Activated T-cell treated with anti-CD3 and anti-CD28 coated beads, Interleukin-2, amount 50 U/mL, for 24 hours (primary cell): ENCODE measurements around the gene LMNTD2.

Experiments
- DNase-seq: peaks from one replicate; pipeline ENCODE4 v3.0.0-alpha.2; 2020
- H3K27ac Mint-ChIP-seq: 2 replicates; pipeline ENCODE4 v1.8.0; 2020; ENCODE audit warnings: mild to moderate bottlenecking, mixed read lengths
- H3K27me3 Mint-ChIP-seq: 2 replicates; pipeline ENCODE4 v1.8.0; 2020; ENCODE audit warnings: mixed read lengths
- H3K36me3 Mint-ChIP-seq: 2 replicates; pipeline ENCODE4 v1.8.0; 2020; ENCODE audit warnings: low read depth, mixed read lengths
- H3K4me1 Mint-ChIP-seq: 2 replicates; pipeline ENCODE4 v1.8.0; 2020; ENCODE audit warnings: low read depth, mixed read lengths
- H3K4me3 Mint-ChIP-seq: 2 replicates; pipeline ENCODE4 v1.8.0; 2020; ENCODE audit warnings: mild to moderate bottlenecking, moderate library complexity, mixed read lengths
- H3K9me3 Mint-ChIP-seq: 2 replicates; pipeline ENCODE4 v1.8.0; 2020; ENCODE audit warnings: mixed read lengths

LMNTD2 gene

DNA sequence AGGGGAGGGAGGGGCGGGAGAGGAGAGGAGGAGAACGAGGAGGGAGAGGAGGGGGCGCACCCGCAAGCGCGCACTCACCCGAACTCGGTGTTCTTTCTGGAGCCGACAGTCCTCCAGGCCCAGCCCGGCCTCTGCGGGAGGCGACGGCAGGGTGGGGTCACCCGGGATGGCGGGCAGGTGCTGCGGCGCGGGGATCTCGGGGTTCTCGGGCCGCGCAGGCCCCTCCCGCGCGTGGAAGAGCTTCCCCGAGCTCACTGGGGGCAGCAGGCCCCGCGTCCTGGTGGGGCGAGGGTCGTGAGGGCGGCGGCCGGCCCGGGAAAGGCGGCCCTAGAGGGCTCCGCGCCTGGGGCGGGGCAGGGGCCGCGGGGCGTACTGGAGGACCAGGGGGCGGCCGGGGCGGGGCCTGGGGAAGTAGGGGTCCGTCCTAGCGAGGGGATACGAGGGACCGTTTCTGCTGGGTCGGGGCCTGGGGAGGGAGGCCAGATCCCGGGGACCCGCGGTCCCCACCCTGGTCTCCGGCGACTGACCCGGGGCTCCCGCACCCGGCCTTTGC is 5.2 kb downstream of the LMNTD2 start:
- Mint-ChIP-seq H3K4me3 (no peak overlapping the region), H3K27me3 (peaks cover 9% of the 10 kb centered on the region), H3K27ac (no peak overlapping the region), H3K4me1 (peaks cover 8% of the 10 kb centered on the region), H3K36me3 (no peaks in the 10 kb centered on the region), H3K9me3 (no peaks in the 10 kb centered on the region)
- no peak for DNase-seq

DNA sequence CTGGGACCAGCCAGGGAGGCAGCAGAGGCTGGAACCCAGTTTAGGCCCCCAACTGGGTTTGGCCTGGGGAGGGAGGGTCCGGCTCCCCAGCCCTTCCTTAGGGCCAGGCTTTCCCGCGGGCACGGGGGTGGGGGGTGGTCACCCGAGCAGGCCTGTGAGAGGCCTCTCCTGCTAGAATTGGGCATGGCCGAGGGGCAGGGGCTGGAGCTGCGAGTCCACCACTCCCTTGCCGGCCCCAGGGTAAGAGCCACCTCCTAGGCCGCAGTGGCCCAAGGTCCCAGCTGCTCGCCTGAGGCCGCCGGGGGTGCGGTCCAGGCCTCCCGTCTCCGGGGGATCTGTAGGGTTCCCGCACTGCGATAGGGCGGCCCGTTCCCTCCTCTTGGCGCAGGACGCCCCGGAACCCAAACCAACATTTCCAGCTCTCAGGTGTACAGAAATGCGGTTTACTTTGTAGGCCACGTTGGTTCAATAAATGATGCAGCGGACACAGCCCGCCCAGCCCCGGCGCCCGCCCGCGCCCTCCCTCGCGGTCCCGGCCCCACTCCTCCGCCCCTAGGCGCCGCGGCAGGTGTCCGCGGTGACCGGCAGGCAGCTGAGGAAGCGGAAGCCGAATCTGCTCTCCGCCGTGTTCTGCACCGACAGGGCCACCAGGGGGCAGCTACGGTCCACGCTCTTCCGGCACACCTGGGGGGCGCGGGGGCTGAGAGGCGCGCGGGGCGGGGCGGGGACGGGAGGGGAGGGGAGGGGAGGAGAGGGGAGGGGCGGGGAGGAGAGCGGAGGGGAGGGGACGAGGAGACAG is 5.9 kb downstream of the LMNTD2 start:
- Mint-ChIP-seq H3K27me3 (peaks cover 9% of the 10 kb centered on the region), H3K4me1 (peaks cover 3% of the 10 kb centered on the region), H3K4me3 (peak overlapping the region; percentile 27), H3K27ac (no peak overlapping the region), H3K36me3 (no peaks in the 10 kb centered on the region), H3K9me3 (no peaks in the 10 kb centered on the region)
- DNase-seq: peak; percentile 83

DNA sequence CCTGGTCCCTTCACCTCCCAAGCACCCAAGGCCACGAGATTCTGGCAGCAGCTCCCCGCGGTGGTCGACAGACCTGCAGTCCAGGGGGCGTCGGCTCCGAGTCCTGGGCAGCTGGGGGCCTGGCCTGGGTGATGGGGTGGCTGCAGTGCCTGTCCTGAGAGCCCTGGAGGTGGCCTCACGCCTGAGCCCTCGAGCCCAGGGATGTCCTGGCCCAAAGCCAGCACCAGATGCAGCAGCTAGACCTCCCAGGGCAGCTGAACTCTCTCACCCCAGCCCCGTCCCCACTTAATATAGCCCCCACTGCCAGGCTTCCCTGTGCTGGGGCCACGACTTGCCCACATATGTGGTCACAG is 6.6 kb downstream of the LMNTD2 start:
- H3K27me3 Mint-ChIP-seq: peaks cover 9% of the 10 kb centered on the region
- no peak overlapping the region for H3K4me3 Mint-ChIP-seq
- H3K9me3 Mint-ChIP-seq: no peaks in the 10 kb centered on the region
- no peaks in the 10 kb centered on the region for H3K36me3 Mint-ChIP-seq
- H3K27ac Mint-ChIP-seq: no peak overlapping the region
- peaks cover 3% of the 10 kb centered on the region for H3K4me1 Mint-ChIP-seq
- DNase-seq: no peak

DNA sequence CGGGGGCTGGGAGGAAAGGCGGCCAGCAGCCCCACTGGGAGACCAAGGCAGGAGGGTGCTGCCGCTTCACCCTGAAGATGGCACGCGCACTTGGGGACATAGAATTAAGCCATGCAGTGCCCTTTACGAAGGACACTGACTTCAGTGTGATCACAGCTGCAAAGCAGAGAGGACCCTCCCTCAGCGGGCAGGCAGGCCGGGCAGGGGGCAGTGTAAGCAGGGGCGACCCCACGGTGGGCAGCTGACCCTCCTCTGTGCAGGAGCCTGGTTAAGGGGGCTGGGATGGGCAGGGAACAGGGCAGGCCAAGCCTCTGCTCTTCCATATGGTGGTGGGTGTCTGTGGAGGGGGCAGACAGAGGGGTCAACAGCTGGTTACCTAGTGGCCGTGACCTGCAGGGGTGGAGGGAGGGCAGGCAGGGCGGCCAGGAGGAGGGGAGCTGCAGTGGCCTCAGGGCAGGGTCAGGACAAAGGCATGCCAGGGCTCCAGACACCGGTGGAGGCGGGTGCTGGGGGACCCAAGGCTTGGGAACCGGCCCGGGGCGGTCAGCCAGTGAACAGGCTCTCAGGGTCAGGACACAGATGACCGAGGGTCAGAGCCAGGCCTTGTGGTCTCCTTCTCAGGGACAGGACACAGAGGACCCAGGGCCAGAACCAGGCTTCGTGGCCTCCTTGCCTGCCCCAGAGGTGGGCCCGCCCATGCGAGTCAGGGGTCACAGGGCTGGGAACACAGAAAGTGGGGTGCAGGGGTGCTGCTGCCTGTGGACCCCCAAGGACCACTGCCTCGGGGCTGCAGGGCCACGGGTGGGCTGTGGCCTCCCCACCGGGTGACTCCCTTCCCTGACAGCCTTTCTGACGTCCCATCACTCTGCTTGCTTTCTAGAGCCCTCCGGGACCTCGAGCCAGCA is 7.2 kb downstream of the LMNTD2 start:
- Mint-ChIP-seq H3K27me3 (peaks cover 9% of the 10 kb centered on the region), H3K9me3 (no peaks in the 10 kb centered on the region), H3K4me3 (no peak overlapping the region), H3K27ac (no peak overlapping the region), H3K4me1 (peaks cover 3% of the 10 kb centered on the region), H3K36me3 (no peaks in the 10 kb centered on the region)
- DNase-seq: no peak

DNA sequence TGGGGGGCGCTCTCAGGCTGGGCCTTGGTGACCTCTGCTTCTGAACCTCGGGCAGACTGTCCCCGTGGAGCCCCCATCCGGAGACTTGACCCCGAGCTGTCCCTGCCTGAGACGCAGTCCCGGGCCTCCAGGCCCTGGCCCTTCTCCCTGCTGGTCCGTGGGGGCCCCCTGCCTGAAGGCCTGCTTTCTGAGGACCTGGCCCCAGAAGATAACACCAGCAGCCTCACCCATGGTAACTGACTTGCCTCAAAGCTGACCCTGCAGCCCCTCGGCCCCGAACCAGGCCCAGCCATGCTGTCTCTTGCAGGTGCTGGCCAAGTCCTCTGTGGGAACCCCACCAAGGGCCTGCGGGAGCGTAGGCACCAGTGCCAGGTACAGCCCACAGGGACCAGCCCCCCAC is 8.9 kb downstream of the LMNTD2 start:
- DNase-seq: no peak
- no peaks in the 10 kb centered on the region for H3K9me3 Mint-ChIP-seq
- H3K27me3 Mint-ChIP-seq: peaks cover 3% of the 10 kb centered on the region
- no peak overlapping the region for H3K27ac Mint-ChIP-seq
- no peak overlapping the region for H3K4me3 Mint-ChIP-seq
- peaks cover 2% of the 10 kb centered on the region for H3K4me1 Mint-ChIP-seq
- no peaks in the 10 kb centered on the region for H3K36me3 Mint-ChIP-seq

DNA sequence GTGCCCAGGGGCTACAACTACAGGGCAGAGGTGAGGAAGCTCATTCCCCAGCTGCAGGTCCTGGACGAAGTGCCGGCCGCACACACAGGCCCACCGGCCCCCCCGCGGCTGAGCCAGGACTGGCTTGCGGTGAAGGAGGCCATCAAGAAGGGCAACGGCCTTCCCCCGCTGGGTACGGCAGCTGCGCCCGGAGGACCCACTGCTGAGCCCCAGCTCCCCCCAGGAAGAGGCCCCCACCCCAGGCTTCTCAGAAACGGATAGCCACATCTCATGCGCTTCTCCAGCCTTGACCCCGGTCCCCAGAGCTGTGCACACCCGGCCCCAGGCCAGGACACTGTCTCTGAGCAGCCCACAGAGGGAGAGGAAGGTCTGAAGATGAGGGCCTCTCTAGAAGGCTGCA is 9.4 kb downstream of the LMNTD2 start:
- no peaks in the 10 kb centered on the region for H3K4me1 Mint-ChIP-seq
- DNase-seq: no peak
- H3K27me3 Mint-ChIP-seq: no peaks in the 10 kb centered on the region
- H3K27ac Mint-ChIP-seq: no peak overlapping the region
- H3K9me3 Mint-ChIP-seq: no peaks in the 10 kb centered on the region
- H3K36me3 Mint-ChIP-seq: no peaks in the 10 kb centered on the region
- no peak overlapping the region for H3K4me3 Mint-ChIP-seq

DNA sequence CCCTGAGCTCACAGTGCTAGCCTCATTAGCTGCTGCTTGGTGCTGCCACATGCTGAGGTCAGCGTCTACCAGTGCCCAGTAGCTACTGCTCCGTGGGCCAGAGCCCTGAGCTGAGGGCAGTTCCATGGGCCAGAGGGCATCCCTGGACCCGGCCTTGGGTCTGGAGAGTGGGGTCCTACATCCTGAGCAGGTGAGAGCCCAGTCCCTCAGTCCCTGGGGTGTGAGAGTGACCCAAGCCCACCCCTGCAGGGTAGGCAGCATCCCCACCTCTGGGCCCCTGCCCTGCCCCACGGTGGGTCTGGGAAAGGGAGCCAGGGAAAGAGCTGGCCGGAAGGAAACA is 9.8 kb downstream of the LMNTD2 start:
- H3K9me3 Mint-ChIP-seq: no peaks in the 10 kb centered on the region
- no peak overlapping the region for H3K27ac Mint-ChIP-seq
- H3K27me3 Mint-ChIP-seq: no peaks in the 10 kb centered on the region
- no peaks in the 10 kb centered on the region for H3K4me1 Mint-ChIP-seq
- H3K36me3 Mint-ChIP-seq: no peaks in the 10 kb centered on the region
- H3K4me3 Mint-ChIP-seq: no peak overlapping the region
- no peak for DNase-seq

DNA sequence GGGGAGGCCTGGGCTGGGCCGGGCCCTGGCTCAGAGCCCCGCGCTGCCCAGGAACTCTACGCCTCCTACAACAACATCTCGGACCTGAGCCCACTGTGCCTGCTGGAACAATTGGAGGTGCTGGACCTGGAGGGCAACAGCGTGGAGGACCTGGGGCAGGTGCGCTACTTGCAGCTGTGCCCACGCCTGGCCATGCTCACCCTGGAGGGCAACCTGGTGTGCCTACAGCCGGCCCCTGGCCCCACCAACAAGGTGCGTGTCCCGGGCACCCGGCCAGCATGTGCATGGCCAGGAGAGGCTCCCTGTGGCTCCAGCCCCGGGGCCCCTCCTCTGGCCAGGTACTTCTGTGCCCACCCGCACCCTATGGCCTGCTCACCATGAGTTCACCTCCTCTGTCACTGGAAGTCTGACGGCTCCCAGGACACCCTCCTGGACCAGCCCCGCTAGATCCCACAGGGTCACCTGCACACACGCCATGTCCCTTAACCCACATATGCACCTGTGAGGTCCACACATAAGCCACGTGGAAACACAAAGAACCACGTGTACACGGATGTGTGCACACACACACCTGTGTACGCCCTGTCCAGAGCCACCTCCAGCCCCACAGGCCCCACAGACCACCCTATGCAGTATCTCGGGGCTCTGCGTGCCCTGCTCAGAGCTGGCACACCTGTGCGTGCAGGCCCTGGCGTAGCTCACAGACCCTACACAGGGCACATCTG is 10.4 kb downstream of the LMNTD2 start:
- no peaks in the 10 kb centered on the region for H3K4me1 Mint-ChIP-seq
- H3K4me3 Mint-ChIP-seq: no peak overlapping the region
- H3K27ac Mint-ChIP-seq: no peak overlapping the region

DNA sequence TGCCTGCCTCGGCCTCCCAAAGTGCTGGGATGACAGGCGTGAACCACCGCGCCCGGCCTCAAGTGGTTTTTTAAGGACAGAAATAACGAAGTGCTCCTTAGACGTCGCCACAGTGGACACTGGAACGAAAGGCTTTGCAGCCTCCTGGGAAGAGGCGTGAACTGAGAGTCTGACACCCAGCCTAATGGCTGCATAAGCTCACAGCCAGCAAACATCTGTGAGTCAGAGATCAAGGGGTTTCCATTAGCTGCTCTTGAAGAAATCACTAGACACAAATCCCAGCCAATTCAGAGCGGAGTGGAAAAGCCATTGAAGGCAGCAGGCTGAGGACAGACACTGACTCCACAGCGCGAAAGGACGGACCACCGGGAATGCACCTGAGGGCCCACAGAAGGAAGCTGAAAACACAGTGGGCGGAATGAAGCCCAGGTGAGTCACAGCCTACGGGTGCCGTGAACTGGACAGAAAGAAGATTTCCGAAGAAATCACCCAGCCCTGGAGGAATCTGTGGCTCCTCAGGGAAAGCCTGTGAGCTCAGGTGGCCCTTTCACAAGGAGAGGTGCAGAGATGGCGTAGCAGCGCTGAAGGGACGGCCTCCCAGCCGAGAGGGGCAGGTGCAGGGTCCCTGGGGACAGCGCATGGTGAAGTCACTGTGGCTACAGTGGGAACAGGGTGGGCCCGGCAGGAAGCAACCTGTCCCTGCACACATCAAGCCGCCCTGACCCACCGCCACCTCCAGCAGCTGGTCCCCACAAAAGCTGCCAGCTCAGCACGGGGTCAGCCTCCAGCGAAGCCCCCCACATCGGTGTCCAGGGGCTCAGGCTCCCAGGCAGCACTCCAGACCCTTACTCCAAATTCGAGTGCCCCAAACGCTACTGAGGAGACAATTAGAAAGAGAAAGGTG is 11.6 kb downstream of the LMNTD2 start:
- H3K36me3 Mint-ChIP-seq: no peaks in the 10 kb centered on the region
- H3K4me3 Mint-ChIP-seq: no peak overlapping the region
- no peaks in the 10 kb centered on the region for H3K9me3 Mint-ChIP-seq
- no peaks in the 10 kb centered on the region for H3K4me1 Mint-ChIP-seq
- no peak overlapping the region for H3K27ac Mint-ChIP-seq
- DNase-seq: no peak
- H3K27me3 Mint-ChIP-seq: no peaks in the 10 kb centered on the region

More for the DNA sequence above, 10.4 kb downstream of the LMNTD2 start:
- Mint-ChIP-seq H3K27me3 (no peaks in the 10 kb centered on the region), H3K9me3 (no peaks in the 10 kb centered on the region), H3K36me3 (no peaks in the 10 kb centered on the region)
- DNase-seq: no peak

DNA sequence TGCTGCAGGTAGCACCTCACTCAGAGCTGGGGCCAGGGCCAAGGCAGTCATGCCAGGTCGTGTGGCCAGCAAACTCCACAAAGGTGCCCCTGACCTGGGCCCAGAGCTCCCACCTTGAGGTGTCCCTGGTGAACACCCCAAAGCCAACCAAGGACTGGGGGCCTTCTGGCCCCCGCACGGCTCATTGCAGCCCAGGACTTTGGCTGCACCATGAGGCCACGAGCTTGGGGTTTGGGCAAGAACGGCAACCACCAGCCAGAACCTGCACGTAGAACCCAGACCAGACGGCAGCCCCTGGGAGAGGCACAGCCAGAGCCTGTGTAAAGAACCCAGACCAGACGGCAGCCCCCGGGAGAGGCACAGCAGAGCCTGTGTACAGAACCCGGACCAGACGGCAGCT is 15.4 kb downstream of the LMNTD2 start:
- Mint-ChIP-seq H3K4me3 (no peak overlapping the region), H3K27me3 (no peaks in the 10 kb centered on the region), H3K36me3 (peaks cover 1% of the 10 kb centered on the region), H3K27ac (no peak overlapping the region), H3K9me3 (no peaks in the 10 kb centered on the region), H3K4me1 (no peaks in the 10 kb centered on the region)
- DNase-seq: no peak

DNA sequence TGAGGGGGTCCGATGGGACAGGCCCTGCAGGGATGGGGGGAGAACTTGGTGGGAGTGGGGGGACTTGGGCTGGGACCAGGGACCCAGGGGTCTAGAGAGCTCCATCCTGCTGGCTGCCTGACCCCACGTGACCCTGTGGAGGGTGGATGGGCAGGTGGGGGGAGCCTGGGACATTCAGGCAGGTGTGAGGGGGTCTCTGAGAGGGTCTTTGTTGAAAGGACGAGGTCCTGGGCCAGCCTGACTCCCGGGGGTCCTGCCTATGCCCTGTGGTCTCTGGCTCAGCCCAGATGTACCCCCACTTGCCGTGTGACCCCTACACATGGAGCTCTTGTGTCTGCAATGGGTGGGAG is 15.7 kb downstream of the LMNTD2 start:
- H3K4me1 Mint-ChIP-seq: no peaks in the 10 kb centered on the region
- H3K4me3 Mint-ChIP-seq: no peak overlapping the region
- no peak overlapping the region for H3K27ac Mint-ChIP-seq
- H3K9me3 Mint-ChIP-seq: no peaks in the 10 kb centered on the region
- H3K36me3 Mint-ChIP-seq: peaks cover 1% of the 10 kb centered on the region
- H3K27me3 Mint-ChIP-seq: no peaks in the 10 kb centered on the region
- DNase-seq: no peak

DNA sequence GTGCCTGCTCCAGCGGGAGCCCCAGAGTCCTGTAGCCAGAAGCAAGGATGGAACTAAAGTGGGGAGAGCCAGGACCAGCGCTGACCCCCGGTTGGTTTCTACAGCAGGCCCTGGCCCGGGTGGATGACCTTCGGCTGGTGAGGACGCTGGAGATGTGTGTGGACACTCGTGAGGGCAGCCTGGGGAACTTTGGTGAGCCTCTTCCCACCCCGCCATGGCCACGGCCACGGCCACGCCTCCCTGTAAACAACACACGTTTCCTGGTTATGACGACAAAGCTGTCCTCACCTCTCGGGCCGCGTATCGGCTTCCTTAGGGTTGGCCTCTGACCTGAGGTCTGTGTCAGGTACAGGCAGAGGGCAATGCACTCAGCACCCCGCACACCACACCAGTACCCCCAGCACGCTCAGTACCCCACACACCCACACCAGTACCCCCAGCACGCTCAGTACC is 19.1 kb downstream of the LMNTD2 start:
- Mint-ChIP-seq H3K27ac (no peak overlapping the region), H3K36me3 (peaks cover 1% of the 10 kb centered on the region), H3K4me3 (no peak overlapping the region), H3K27me3 (no peaks in the 10 kb centered on the region), H3K4me1 (peaks cover 14% of the 10 kb centered on the region), H3K9me3 (no peaks in the 10 kb centered on the region)
- DNase-seq: no peak

DNA sequence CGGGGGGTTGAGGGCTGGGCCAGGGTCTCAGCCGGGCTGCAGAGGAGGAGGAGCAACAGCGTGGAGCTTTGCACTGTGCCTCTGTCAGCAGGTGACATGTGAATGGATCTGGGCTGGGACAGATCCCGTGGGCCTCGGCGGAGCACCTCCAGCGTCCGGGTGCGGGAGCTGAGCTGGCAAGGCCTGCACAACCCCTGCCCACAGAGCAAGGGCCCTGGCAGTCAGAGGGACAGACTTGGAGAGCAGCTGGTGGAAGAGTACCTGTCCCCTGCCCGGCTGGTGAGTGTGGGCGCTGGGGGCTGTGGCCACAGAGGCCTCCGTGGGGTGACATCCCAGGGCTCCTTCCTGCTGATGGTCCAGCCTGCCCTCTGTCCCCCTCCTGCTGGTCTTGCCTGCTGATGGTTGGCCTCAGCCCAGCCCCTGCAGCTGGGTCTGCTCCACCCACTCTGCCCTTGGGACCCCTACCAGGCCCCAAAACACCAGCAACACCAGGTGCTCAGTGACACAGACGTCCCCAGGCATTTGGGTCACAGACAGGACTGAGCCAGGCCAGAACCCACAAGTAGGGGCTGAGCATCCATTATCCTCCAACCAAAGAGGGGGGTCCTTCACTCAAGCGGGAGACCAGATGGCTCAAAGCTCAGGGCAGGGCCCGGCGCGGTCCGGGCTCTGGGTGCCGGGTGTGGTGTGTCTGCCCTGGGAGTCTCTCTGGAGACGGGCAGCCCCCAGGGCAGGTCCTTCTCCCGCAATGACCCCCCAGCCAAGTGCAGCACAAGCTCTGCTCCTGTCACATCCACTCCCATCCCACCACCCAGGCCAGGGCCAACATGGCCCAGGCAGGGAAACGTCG is 19.7 kb downstream of the LMNTD2 start:
- no peak for DNase-seq
- no peaks in the 10 kb centered on the region for H3K9me3 Mint-ChIP-seq
- H3K27me3 Mint-ChIP-seq: no peaks in the 10 kb centered on the region
- H3K4me3 Mint-ChIP-seq: no peak overlapping the region
- H3K27ac Mint-ChIP-seq: no peak overlapping the region
- H3K4me1 Mint-ChIP-seq: peaks cover 18% of the 10 kb centered on the region
- peaks cover 1% of the 10 kb centered on the region for H3K36me3 Mint-ChIP-seq
